ENCODE measurements around the gene KCNMA1.
"Not testable (repeated sequence)": the region's sequence is repeated elsewhere in the genome, so short reads cannot be mapped to it uniquely, and the experiment has no call there.

Gene KCNMA1

DNA sequence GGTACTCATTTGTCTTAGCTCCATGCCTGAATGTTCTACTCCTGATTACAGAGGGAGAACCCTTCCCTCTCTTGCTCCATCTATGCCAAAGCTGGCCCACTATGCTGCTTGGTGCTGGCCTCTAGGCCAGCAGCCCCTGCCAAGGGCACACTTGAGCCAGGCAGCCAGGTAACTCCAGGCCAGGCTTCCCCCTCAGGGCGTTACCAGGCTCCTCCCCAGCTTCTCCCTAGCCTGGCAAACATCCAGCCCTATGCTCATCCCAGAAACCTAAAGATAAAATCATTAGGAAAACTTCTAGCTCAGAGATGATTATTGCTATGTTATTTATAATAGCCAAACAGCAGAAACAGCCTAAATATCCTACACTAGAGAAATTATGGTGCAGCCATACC lies 103.7 kb downstream of the KCNMA1 start:
- no peak for DNase-seq (ENCODE audit: low read depth, low spot score)

GRCh38 chr10:77533146-77533886 lies 104.3 kb downstream of the KCNMA1 start:
- DNase-seq (ENCODE audit: low read depth, low spot score) = no peak

- no peak for DNase-seq (ENCODE audit: low read depth, low spot score)
These were observed 105.5 kb downstream of the KCNMA1 start for GRCh38 chr10:77532068-77532467.

DNA sequence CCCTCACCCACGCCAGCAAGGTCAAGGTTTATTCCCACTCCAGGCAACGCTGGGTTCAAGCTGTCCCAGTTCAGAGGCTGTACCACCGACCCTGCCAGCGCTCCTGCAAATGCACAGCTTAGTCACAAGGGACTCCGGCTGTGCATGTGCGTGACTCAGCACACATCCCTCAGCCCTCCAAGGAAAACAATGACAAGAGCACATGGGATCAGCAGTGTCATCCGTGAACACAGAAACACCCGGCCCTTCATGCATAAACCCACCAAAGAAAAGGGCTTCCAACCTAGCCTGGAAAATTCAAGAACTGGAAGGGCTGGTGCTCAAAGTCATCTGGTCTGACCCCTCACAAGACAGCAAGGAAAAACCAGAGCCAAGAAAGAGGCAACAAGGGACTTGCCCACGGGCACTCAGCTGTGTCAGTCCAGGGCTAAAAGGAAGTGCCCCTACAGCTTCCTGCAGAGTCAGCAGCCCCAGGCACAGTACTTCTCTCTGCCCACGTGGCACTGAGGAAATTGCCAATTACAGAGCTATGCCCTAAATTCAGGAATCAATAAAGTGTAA lies 106.1 kb downstream of the KCNMA1 start:
- DNase-seq (ENCODE audit: low read depth, low spot score) = peak; percentile 24

DNA sequence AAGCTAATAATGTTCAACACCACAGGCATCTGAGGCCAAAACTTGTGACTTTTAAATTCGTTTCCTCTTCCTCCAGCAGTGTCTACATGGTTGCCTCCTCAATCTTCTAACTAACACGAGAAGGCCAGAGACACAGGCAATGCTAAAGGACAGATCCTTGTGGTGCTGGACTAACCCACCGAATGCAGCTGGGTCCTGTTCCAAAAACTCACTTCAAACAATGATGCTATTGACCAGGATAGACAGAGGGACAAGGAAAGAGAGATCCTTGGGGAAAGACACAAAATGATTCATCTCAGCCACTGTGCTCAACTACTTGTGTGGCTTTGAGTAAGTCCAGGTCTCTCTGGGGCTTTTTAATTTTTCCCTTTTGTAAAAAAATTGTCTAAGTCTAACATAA lies 107.6 kb downstream of the KCNMA1 start:
- DNase-seq (ENCODE audit: low read depth, low spot score) = no peak

DNA sequence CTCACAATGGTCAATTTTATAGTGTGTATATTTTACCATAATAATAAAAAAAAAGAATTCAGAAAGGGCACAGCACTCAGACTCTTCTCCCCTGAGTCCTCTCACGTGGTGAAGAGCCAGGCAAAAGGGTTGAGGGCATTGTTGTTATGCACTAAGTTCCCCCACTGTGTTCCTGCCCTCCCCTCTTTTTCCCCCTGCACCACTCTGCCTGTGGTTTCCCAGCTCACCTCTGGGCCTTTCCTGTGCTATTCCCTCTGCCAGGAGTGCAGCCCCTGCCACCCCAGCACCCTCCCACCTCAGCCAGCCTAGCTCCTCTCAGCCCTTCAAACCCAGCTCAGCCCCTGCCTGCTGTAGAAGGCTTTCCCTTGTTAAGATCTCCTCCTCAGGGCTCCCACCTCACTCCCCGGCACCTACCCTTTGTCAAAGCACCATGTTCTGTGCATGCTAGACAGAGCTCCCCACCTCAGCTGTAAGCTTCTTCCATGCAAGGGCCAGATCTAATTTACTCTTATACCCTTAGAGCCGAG lies 108.5 kb downstream of the KCNMA1 start:
- DNase-seq (ENCODE audit: low read depth, low spot score) = no peak

DNA sequence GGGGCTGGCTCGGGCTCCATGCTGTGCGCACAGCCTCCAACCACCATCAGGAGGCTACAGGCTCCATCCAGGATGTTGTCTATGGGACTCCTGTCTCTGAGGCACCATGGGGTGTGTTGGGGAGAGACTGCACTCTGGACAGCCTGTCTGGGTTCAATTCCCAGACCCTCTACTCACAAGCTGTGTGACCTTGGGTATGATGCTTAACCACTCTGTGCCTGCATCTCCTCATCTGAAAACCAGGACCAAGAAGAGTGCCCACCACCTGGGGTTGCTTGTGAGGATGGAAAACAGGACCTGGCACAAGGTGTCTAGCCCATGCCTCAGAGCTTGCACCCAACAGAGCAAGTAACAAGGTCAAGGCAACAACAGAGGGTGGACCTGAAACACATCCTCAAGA lies 109.8 kb downstream of the KCNMA1 start:
- DNase-seq (ENCODE audit: low read depth, low spot score) = no peak

DNA sequence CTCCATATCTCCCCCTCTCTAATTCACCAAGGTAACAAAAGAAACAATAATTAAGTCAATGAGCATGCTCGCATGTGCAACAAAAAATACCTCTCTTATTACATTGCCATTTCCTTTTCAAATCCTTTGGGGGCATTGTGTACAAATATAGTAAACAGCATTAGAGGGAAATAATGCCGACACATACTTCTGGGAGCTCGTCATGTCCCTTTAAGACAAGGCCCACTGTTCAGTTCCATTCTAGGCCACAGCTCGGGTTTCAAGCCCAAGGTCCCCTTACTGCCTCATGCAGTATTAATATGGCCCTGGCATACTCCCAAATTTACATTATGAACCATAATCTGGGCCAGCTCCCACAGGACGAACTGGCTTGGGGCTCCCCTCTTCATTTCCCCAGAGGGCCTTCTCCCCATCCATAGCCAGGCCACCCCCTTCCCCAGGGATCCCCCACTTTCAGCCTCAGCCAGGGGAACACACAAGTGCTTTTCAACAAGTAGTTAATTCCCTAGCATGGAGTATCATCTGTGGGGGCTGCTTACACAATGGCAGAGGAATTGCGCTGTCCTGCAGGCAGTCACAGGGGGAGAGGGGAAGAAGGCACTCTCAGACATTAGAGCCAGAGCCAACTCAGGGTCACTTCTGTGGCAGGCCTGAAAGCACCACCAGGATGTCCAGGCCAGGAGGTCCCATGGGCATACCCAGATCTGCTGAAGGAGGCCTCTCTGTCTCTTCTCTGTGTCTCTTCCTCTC lies 110.6 kb downstream of the KCNMA1 start:
- no peak for DNase-seq (ENCODE audit: low read depth, low spot score)

DNA sequence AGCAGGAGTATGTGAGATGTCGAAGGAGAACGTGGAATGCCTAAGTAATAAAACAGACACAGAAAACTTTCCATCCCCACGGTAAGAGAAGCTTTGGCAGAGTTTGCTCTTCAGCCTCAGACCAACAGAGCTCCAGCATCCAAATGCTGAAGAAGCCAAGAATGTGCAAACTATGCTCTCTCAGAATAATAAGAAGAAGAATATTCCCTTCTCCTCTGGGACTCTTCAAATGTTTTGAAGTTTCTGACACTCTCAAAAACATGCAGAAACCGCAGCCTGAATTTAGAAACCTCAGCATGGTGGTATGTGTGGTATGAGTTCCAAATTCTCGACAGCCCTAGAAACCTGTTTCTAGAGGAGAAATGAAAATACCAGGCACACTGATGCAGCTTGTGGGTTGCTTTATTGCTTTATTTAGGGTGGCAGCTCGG lies 113.3 kb downstream of the KCNMA1 start:
- DNase-seq (ENCODE audit: low read depth, low spot score) = no peak

- no peak for DNase-seq (ENCODE audit: low read depth, low spot score)
These were observed 115.3 kb downstream of the KCNMA1 start for GRCh38 chr10:77522268-77522809.

- no peak for DNase-seq (ENCODE audit: low read depth, low spot score)
These were observed 116.6 kb downstream of the KCNMA1 start for GRCh38 chr10:77520995-77521394.

- DNase-seq (ENCODE audit: low read depth, low spot score) = no peak
These were observed 117.3 kb downstream of the KCNMA1 start for GRCh38 chr10:77520290-77520689.

- not testable (repeated sequence) for DNase-seq (ENCODE audit: low read depth, low spot score)
These were observed 117.8 kb downstream of the KCNMA1 start for GRCh38 chr10:77519791-77520190.

DNA sequence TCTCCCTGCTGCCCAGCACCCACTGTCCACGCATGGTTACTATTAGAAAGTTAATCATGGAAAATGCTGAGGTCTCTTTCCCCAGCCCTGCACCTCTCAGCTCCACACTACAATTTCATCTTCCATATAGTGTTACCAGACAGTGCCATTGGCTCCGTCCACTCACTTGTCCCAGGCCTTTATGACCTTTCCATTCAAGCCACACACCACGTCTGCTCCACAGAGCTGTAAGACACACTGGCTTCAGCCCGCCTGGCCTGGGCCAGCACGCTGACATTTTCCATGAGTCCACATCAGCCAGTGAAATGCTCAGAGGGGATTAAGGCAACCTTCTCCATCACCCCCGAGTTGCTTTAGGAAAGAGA lies 118.7 kb downstream of the KCNMA1 start:
- DNase-seq (ENCODE audit: low read depth, low spot score) = no peak

DNA sequence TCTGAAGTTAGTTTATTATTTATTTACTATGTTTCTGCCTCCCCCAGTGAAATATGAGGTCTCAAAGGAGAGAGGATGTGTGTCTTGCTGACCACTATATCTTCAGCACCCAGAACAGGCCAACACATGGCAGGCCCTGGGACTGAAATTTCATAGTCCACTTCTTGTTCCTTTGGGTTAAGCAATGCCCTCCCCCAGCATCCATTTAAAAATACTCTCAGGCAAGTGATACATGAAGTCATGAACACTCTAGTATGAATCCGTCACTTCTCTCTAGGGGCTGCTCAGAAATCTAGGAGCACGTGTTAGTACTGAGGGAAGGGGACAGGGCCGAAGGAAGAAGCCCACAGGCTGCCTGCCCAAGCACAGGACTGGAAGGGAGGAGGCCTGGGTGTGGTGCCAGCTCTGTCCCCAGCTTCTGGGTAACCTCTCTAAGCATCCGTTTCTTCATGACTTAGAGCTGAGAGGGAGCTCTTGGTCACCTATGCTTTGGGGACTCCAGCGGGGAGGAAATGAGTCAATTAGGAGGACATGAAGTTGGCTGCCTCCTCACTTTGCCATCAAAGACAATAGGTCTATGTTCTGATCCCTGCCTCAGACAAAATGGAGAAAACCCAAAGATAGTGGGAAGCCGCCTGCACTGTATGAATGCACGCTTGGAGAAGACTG lies 119.2 kb downstream of the KCNMA1 start:
- no peak for DNase-seq (ENCODE audit: low read depth, low spot score)

DNA sequence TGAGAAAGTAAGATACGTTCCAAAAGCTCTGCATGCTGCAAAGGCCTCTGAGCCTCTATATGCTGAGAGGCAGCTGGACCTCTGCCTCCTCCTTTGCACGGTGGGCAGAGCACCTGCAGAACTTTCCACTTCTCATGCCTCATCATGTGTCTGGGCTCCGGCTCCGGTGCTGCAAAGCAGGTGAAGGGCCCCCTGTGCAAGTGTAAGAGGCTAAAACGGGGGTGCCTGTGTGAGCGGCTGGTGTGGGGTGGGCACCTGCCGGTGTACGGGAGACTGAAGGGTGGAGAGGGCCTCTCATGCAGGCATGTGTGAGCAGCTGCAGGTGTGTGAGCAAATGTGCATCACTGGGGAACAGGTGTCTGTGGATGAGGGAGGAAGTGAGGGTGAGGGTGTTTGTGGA lies 121.0 kb downstream of the KCNMA1 start:
- DNase-seq (ENCODE audit: low read depth, low spot score) = no peak

DNA sequence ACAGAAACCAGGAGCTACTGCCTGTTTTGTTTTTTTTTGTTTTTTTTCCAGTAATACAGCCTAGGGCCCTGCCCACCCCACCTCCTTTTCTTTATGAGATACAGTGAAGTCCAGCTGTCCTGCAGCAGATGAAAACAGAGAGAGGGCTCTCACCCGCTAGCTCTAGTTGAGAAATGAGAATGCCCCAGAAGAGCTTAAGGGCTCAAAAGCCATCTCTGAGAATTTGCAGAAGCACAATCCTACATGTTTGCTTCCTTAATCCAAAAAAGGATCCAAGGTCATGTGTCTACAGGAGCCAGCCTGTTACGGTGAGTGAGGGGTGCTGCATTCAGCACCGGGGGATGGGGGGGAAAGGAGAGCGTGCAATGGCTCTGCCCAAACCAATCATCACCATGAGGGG lies 122.7 kb downstream of the KCNMA1 start:
- no peak for DNase-seq (ENCODE audit: low read depth, low spot score)

- DNase-seq (ENCODE audit: low read depth, low spot score) = peak; percentile 62
These were observed 123.8 kb downstream of the KCNMA1 start for GRCh38 chr10:77513781-77514331.

GRCh38 chr10:77513220-77513619 lies 124.4 kb downstream of the KCNMA1 start:
- no peak for DNase-seq (ENCODE audit: low read depth, low spot score)

- DNase-seq (ENCODE audit: low read depth, low spot score) = no peak
These were observed 125.4 kb downstream of the KCNMA1 start for GRCh38 chr10:77512219-77512578.

GRCh38 chr10:77511498-77512218 lies 126.0 kb downstream of the KCNMA1 start:
- peak; percentile 62 for DNase-seq (ENCODE audit: low read depth, low spot score)

Measured in ELF-1 (cell line).